ENCODE data around the gene PAPPA2. TPM values are rescaled to one million over a fixed set of nuclear protein-coding genes. Genes with fewer than 3 reads are reported as not detected.

PAPPA2 gene
- total and polyA plus RNA-seq, 2 of the 4 experiments (the other 2 are of a cell fraction) = 0.10 to 0.18 TPM

DNA sequence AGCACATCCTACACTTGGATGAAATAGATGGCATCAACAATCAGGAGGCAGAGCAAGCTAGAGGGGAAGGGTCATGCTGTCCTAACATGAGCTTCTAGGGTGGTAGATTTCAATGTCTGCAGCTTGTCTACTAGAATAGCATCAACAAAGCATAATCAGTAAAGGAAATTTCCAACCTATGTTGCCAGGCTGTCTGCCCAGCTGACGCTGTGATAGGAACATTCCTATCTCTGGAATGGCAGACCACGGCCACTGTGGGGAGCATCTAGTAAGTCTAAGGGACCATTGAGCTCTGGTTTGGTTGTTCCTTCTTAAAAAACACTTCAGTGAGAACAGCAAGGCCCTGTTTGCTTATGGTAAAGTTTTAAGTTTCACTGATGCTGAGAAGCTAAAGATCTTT, 206.8 kb downstream of the PAPPA2 start:
- no peak overlapping the region for H4K91ac ChIP-seq (ENCODE audit: insufficient read depth, low read depth, low read length)
- no CpG with 5 or more reads among the region's 2 CpGs for WGBS, 2 experiments (ENCODE audit: extremely low coverage in 2 of 2, insufficient read length in 1 of 2)
- H4K20me1 ChIP-seq (ENCODE audit: insufficient read depth, low read length) = no peaks in the 10 kb centered on the region
- dilution Hi-C loops (cut with HindIII; ENCODE audit: low sequenced_read_pairs, unreplicated experiment) = no loop called here
- H2BK5ac ChIP-seq (ENCODE audit: low read depth, low read length, poor library complexity, severe bottlenecking) = no peak overlapping the region
- ATAC-seq (ENCODE audit: low read depth) (no peak), DNase-seq (no peak)
- CTCF ChIA-PET = no interaction called here
- H3K9ac ChIP-seq (ENCODE audit: low read depth, low read length) = no peak overlapping the region
- H3K23ac ChIP-seq (ENCODE audit: low read depth, low read length) = no peak overlapping the region
- H2BK15ac ChIP-seq (ENCODE audit: low read depth, low read length) = no peak overlapping the region
- H2AK5ac ChIP-seq (ENCODE audit: low read depth, low read length) = no peak overlapping the region
- no peak overlapping the region for H4K8ac ChIP-seq (ENCODE audit: low read depth in 2 of 2, low read length in 2 of 2)
- no peak overlapping the region for H3K14ac ChIP-seq (replicated peaks; ENCODE audit: low read depth, low read length)
- no peak overlapping the region for H4K5ac ChIP-seq (ENCODE audit: low read depth, low read length)
- BruUV-seq (replicated peaks) = no TSS peak
- H3K18ac ChIP-seq (ENCODE audit: low read depth, low read length) = no peak overlapping the region
- H3K27ac ChIP-seq (ENCODE audit: insufficient read depth, low read length) = no peak overlapping the region
- H3K36me3 ChIP-seq (ENCODE audit: control insufficient read depth, insufficient read depth, low read length) = no peaks in the 10 kb centered on the region
- TF ChIP-seq MXI1 (IDR thresholded peaks at IDR 0.05; ENCODE audit: borderline replicate concordance, low read depth, low read length) = no peak
- TF ChIP-seq POLR2A (IDR thresholded peaks at IDR 0.05; ENCODE audit: low read depth, low read length) = no peak
- no peak for TF ChIP-seq RAD21 (IDR thresholded peaks at IDR 0.05; ENCODE audit: low read length)
- no peak for TF ChIP-seq FOS (IDR thresholded peaks at IDR 0.05; ENCODE audit: low read depth, low read length)
- TF ChIP-seq SMC3 (IDR thresholded peaks at IDR 0.05; ENCODE audit: low read depth, low read length) = no peak
- H3K27me3 ChIP-seq (ENCODE audit: control insufficient read depth, insufficient read depth, low read length) = no peaks in the 10 kb centered on the region
- no peak overlapping the region for H3K4me2 ChIP-seq (ENCODE audit: low read depth, low read length)
- POLR2A ChIA-PET (ENCODE audit: unreplicated experiment) = no interaction called here
- H3K9me1 ChIP-seq (ENCODE audit: insufficient read depth, low read length) = no peaks in the 10 kb centered on the region
- H3K4me1 ChIP-seq (ENCODE audit: control insufficient read depth, insufficient read depth, low read length) = no peaks in the 10 kb centered on the region
- no peak overlapping the region for H3K4ac ChIP-seq (ENCODE audit: low read depth, low read length)
- H3K56ac ChIP-seq (ENCODE audit: extremely low read depth, insufficient read depth, low read length) = no peak overlapping the region
- no peak overlapping the region for H2AK9ac ChIP-seq (replicated peaks; ENCODE audit: low read depth, low read length, poor library complexity)
- H2BK120ac ChIP-seq (ENCODE audit: low read depth, low read length) = no peak overlapping the region
- no peaks in the 10 kb centered on the region for H3K9me3 ChIP-seq (ENCODE audit: control insufficient read depth, insufficient read depth, low read length)
- no peak overlapping the region for H2AFZ ChIP-seq (replicated peaks; ENCODE audit: low read length, poor library complexity)
- no peak overlapping the region for H2BK20ac ChIP-seq (ENCODE audit: low read depth, low read length)
- in situ Hi-C loops (cut with MboI; ENCODE audit: low sequenced_read_pairs) = no loop called here
- intact Hi-C loops (cut with micrococcal nuclease) = no loop called here
- H3K79me1 ChIP-seq (ENCODE audit: low read depth in 1 of 2, low read length in 2 of 2) = no peaks in the 10 kb centered on the region
- no peak overlapping the region for H3K4me3 ChIP-seq (ENCODE audit: insufficient read depth, low read depth, low read length)
